Upper lobe of left lung (tissue), 6 donors: ENCODE results near the gene ACP4. TPM values are rescaled to one million over a fixed set of nuclear protein-coding genes. Genes with fewer than 3 reads are reported as not detected.
"Not testable (repeated sequence)": the region's sequence is repeated elsewhere in the genome, so short reads cannot be mapped to it uniquely, and the experiment has no call there.

Experiments
- ATAC-seq, 2 donors: fragments of 200-7000 bp; cut with Tn5 transposase; one replicate each; pipeline ENCODE4 v1.9.1; 2022; ENCODE audit warnings: mild to moderate bottlenecking in 2 of 2, moderate library complexity in 2 of 2; ENCODE audit not compliant: low FRiP score in 2 of 2
- DNase-seq, 2 donors: peaks; one replicate each; pipeline ENCODE4 v3.0.0-alpha.2; 2019 to 2020
- H3K27ac ChIP-seq, 4 donors: fragments of 200-600 bp; sonication (generic); one replicate each; pipeline ENCODE4 v1.5.1; 2016 to 2019
- H3K27me3 ChIP-seq, 4 donors: fragments of 200-600 bp; sonication (generic); one replicate each; pipeline ENCODE4 v1.5.1; 2017 to 2019
- H3K36me3 ChIP-seq, 4 donors: fragments of 200-600 bp; sonication (generic); one replicate each; pipeline ENCODE4 v1.5.1; 2016 to 2019
- H3K4me1 ChIP-seq, 4 donors: fragments of 200-600 bp; sonication (generic); one replicate each; pipeline ENCODE4 v1.5.1; 2018 to 2019
- H3K4me3 ChIP-seq, 4 donors: fragments of 200-600 bp; sonication (generic); one replicate each; pipeline ENCODE4 v1.5.1; 2017 to 2019; ENCODE audit warnings: mild to moderate bottlenecking in 2 of 4, moderate library complexity in 1 of 4
- H3K9me3 ChIP-seq, 4 donors: fragments of 200-600 bp; sonication (generic); one replicate each; pipeline ENCODE4 v1.5.1; 2018 to 2019
- CTCF ChIP-seq, 6 experiments: fragments of 450-650 bp in 4 of 6; fragments of 200-600 bp in 2 of 6; sonication (generic) in 2 of 6; IDR thresholded peaks; one replicate each; pipeline ENCODE4 v1.5.1; 2016 to 2019; ENCODE audit warnings: antibody characterized with exemption in 6 of 6
- EP300 ChIP-seq, 4 donors: sonication (generic); formaldehyde crosslinking; IDR thresholded peaks; one replicate each; pipeline ENCODE4 v1.5.1; 2017; ENCODE audit warnings: antibody characterized with exemption in 4 of 4, control low read depth in 2 of 4
- POLR2A ChIP-seq, 4 donors: fragments of 450-650 bp; IDR thresholded peaks; one replicate each; pipeline ENCODE4 v1.5.1; 2016 to 2017; ENCODE audit warnings: antibody characterized with exemption in 4 of 4, mild to moderate bottlenecking in 2 of 4
- POLR2AphosphoS5 ChIP-seq, 2 donors: sonication (generic); formaldehyde crosslinking; IDR thresholded peaks; one replicate each; pipeline ENCODE4 v1.5.1; 2017; ENCODE audit warnings: antibody characterized with exemption in 2 of 2
- WGBS, 2 donors: methylation state at CpG; one replicate each; pipeline ENCODE4 v1.1.5; 2017 to 2018; 5-methylcytosine and 5-hydroxymethylcytosine counted together
- total RNA-seq, 6 donors: library from RNA; depleted of rRNA in 4 of 6; stranded (reverse); fragments of >200 nt in 4 of 6; gene quantifications; one replicate each; pipeline versions ENCODE4 v1.1.0 to v1.2.1, GENCODE V29; 2016 to 2021
- donor health status: DM: no; HTN: no; CAD: no; lungs with moderate emphysema.
- donor health status: DM: no; HTN: yes; CAD: no; lungs with severe emphysema.

Gene ACP4
- total RNA-seq, 6 donors from 2014 or later: not detected

GRCh38 chr19:50770888-50771287 is 19.3 kb upstream of the ACP4 start:
- Histone ChIP-seq H3K36me3 (no peaks in the 10 kb centered on the region), H3K4me3 (no peak overlapping the region), H3K27ac (no peak overlapping the region), H3K4me1 (no peaks in the 10 kb centered on the region), H3K9me3 (peaks cover 0 to 3% (median 0%) of the 10 kb centered on the region in 4 donors), H3K27me3 (no peaks in the 10 kb centered on the region)
- DNase-seq (no peak), ATAC-seq (peak in 1 of 2 donors; percentile 51)
- 81 to 84% methylated on average over 12 to 13 of the region's 13 CpGs for WGBS, 2 donors
- TF ChIP-seq CTCF (IDR thresholded peaks at IDR 0.05) (no peak), POLR2AphosphoS5 (IDR thresholded peaks at IDR 0.05) (no peak), EP300 (IDR thresholded peaks at IDR 0.05) (no peak), POLR2A (IDR thresholded peaks at IDR 0.05) (no peak)

DNA sequence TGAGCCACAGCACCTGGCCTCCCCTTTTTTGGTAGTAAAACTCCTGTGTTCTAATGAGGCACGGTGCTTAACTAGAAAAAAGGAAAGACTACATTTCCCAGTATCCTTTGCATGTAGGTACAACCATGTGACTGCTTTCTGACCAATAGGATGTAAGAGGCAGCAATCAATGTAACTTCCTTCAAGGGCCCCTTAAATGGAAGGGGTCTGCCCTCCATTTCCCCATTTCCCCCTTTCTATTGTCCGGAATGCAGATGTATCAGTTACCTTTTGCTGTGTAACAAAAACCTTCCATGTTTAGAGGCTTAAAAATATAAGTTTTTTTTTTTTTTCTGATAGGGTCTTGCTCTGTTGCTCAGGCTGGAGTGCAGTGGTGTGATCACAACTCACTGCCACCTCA is 17.7 kb upstream of the ACP4 start:
- DNase-seq: no peak

GRCh38 chr19:50772912-50773311 is 17.3 kb upstream of the ACP4 start:
- not testable (repeated sequence) for H3K4me1 ChIP-seq, H3K27ac ChIP-seq, H3K36me3 ChIP-seq, H3K4me3 ChIP-seq, DNase-seq, H3K27me3 ChIP-seq, H3K9me3 ChIP-seq, ATAC-seq
- WGBS, 2 donors: 65 to 84% methylated on average over 2 to 3 of the region's 3 CpGs

More for the DNA sequence above, 17.7 kb upstream of the ACP4 start:
- Histone ChIP-seq H3K4me1 (no peaks in the 10 kb centered on the region), H3K27ac (no peak overlapping the region), H3K36me3 (no peaks in the 10 kb centered on the region), H3K4me3 (no peak overlapping the region), H3K9me3 (peaks cover 0 to 9% (median 4%) of the 10 kb centered on the region in 4 donors), H3K27me3 (peaks cover 0 to 4% (median 1%) of the 10 kb centered on the region in 4 donors)
- no peak for ATAC-seq
- TF ChIP-seq POLR2AphosphoS5 (IDR thresholded peaks at IDR 0.05) (no peak), POLR2A (IDR thresholded peaks at IDR 0.05) (no peak), CTCF (IDR thresholded peaks at IDR 0.05) (no peak)
- 33 to 40% methylated on average over 2 of the region's 2 CpGs for whole genome bisulfite sequencing, 2 donors

- not testable (repeated sequence) for DNase-seq, H3K4me3 ChIP-seq, H3K4me1 ChIP-seq, ATAC-seq, H3K27ac ChIP-seq, H3K36me3 ChIP-seq, H3K9me3 ChIP-seq
- WGBS, 2 donors: 52 to 71% methylated on average over 5 to 7 of the region's 7 CpGs
- H3K27me3 ChIP-seq: peaks cover 0 to 12% (median 6%) of the 10 kb centered on the region in 4 donors
Observed at GRCh38 chr19:50773454-50773853, 16.8 kb upstream of the ACP4 start.

GRCh38 chr19:50776131-50776530 is 14.1 kb upstream of the ACP4 start:
- TF ChIP-seq EP300 (IDR thresholded peaks at IDR 0.05) (no peak), POLR2AphosphoS5 (IDR thresholded peaks at IDR 0.05) (no peak), CTCF (IDR thresholded peaks at IDR 0.05) (no peak), POLR2A (IDR thresholded peaks at IDR 0.05) (no peak)
- no peak for ATAC-seq
- 79 to 89% methylated on average over 5 of the region's 5 CpGs for WGBS, 2 donors
- Histone ChIP-seq H3K27ac (no peak overlapping the region), H3K36me3 (no peaks in the 10 kb centered on the region), H3K9me3 (peaks cover 0 to 9% (median 4%) of the 10 kb centered on the region in 4 donors), H3K4me3 (no peak overlapping the region), H3K4me1 (peaks cover 0 to 7% (median 0%) of the 10 kb centered on the region in 4 donors), H3K27me3 (peaks cover 0 to 19% (median 7%) of the 10 kb centered on the region in 4 donors)
- DNase-seq: no peak

- H3K4me3 ChIP-seq: no peak overlapping the region
- ATAC-seq (no peak), DNase-seq (no peak)
- peaks cover 0 to 7% (median 0%) of the 10 kb centered on the region in 4 donors for H3K4me1 ChIP-seq
- H3K27me3 ChIP-seq: peaks cover 0 to 19% (median 7%) of the 10 kb centered on the region in 4 donors
- H3K9me3 ChIP-seq: peaks cover 0 to 9% (median 4%) of the 10 kb centered on the region in 4 donors
- 42 to 43% methylated on average over 4 of the region's 4 CpGs for WGBS, 2 donors
- no peaks in the 10 kb centered on the region for H3K36me3 ChIP-seq
- TF ChIP-seq CTCF (IDR thresholded peaks at IDR 0.05): no peak
- no peak for TF ChIP-seq EP300 (IDR thresholded peaks at IDR 0.05)
- TF ChIP-seq POLR2AphosphoS5 (IDR thresholded peaks at IDR 0.05): no peak
- no peak for TF ChIP-seq POLR2A (IDR thresholded peaks at IDR 0.05)
- H3K27ac ChIP-seq: no peak overlapping the region
Observed at GRCh38 chr19:50777261-50777660, 13.0 kb upstream of the ACP4 start.
